ENCODE data around the gene DOK6. TPM values are rescaled to one million over a fixed set of nuclear protein-coding genes. Genes with fewer than 3 reads are reported as not detected.

Gene DOK6
- total RNA-seq, 1 donor from 2014 or later = 0.43 TPM

- Histone ChIP-seq H3K4me3 (no peak overlapping the region), H3F3A (ENCODE audit: low read depth) (no peaks in the 10 kb centered on the region), H3K79me2 (ENCODE audit: low read depth) (no peaks in the 10 kb centered on the region), H3K4me1 (no peaks in the 10 kb centered on the region), H3K4me2 (no peak overlapping the region), H3K27ac (no peak overlapping the region), H3K36me3 (no peaks in the 10 kb centered on the region), H4K20me1 (ENCODE audit: low read depth) (no peaks in the 10 kb centered on the region), H3K9me3 (ENCODE audit: low read depth) (no peaks in the 10 kb centered on the region), H2AFZ (replicated peaks) (no peak overlapping the region), H3K9ac (no peak overlapping the region), H3K27me3 (no peaks in the 10 kb centered on the region)
- TF ChIP-seq EZH2 (IDR thresholded peaks at IDR 0.05) (no peak), EZH2phosphoT487 (IDR thresholded peaks at IDR 0.05) (no peak)
- TF ChIP-seq, protein P1, sequence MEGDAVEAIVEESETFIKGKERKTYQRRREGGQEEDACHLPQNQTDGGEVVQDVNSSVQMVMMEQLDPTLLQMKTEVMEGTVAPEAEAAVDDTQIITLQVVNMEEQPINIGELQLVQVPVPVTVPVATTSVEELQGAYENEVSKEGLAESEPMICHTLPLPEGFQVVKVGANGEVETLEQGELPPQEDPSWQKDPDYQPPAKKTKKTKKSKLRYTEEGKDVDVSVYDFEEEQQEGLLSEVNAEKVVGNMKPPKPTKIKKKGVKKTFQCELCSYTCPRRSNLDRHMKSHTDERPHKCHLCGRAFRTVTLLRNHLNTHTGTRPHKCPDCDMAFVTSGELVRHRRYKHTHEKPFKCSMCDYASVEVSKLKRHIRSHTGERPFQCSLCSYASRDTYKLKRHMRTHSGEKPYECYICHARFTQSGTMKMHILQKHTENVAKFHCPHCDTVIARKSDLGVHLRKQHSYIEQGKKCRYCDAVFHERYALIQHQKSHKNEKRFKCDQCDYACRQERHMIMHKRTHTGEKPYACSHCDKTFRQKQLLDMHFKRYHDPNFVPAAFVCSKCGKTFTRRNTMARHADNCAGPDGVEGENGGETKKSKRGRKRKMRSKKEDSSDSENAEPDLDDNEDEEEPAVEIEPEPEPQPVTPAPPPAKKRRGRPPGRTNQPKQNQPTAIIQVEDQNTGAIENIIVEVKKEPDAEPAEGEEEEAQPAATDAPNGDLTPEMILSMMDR (IDR thresholded peaks at IDR 0.05) = no peak
- Mint-ChIP-seq H3K27ac (no peak overlapping the region), H3K4me1 (peaks cover 2% of the 10 kb centered on the region), H3K9me3 (peaks cover 6% of the 10 kb centered on the region), H3K27me3 (ENCODE audit: insufficient read depth, low read depth) (no peaks in the 10 kb centered on the region), H3K4me3 (no peak overlapping the region), H3K36me3 (peaks cover 3% of the 10 kb centered on the region)
- DNase-seq (ENCODE audit: low spot score) = no peak
Measured at GRCh38 chr18:69495338-69495737, 94.7 kb downstream of the DOK6 start.

GRCh38 chr18:69495841-69496533 lies 95.3 kb downstream of the DOK6 start:
- TF ChIP-seq EZH2 (IDR thresholded peaks at IDR 0.05) (no peak), EZH2phosphoT487 (IDR thresholded peaks at IDR 0.05) (no peak)
- TF ChIP-seq, protein P1 (IDR thresholded peaks at IDR 0.05) = no peak
- Histone ChIP-seq H3K4me1 (no peaks in the 10 kb centered on the region), H4K20me1 (ENCODE audit: low read depth) (no peaks in the 10 kb centered on the region), H3K27me3 (no peaks in the 10 kb centered on the region), H3K27ac (no peak overlapping the region), H3K9me3 (ENCODE audit: low read depth) (no peaks in the 10 kb centered on the region), H2AFZ (replicated peaks) (no peak overlapping the region), H3K79me2 (ENCODE audit: low read depth) (no peaks in the 10 kb centered on the region), H3K9ac (no peak overlapping the region), H3K36me3 (no peaks in the 10 kb centered on the region), H3K4me2 (no peak overlapping the region), H3K4me3 (no peak overlapping the region), H3F3A (ENCODE audit: low read depth) (no peaks in the 10 kb centered on the region)
- Mint-ChIP-seq H3K27me3 (ENCODE audit: insufficient read depth, low read depth) (no peaks in the 10 kb centered on the region), H3K4me3 (no peak overlapping the region), H3K4me1 (no peaks in the 10 kb centered on the region), H3K36me3 (peaks cover 3% of the 10 kb centered on the region), H3K27ac (no peak overlapping the region), H3K9me3 (peaks cover 6% of the 10 kb centered on the region)
- no peak for DNase-seq (ENCODE audit: low spot score)

- no peaks in the 10 kb centered on the region for H3K9me3 Mint-ChIP-seq
- Histone ChIP-seq H3K9ac (no peak overlapping the region), H3K36me3 (no peaks in the 10 kb centered on the region), H3K27me3 (no peaks in the 10 kb centered on the region), H3F3A (ENCODE audit: low read depth) (no peaks in the 10 kb centered on the region), H4K20me1 (ENCODE audit: low read depth) (no peaks in the 10 kb centered on the region), H2AFZ (replicated peaks) (no peak overlapping the region), H3K27ac (no peak overlapping the region), H3K4me1 (no peaks in the 10 kb centered on the region), H3K4me3 (no peak overlapping the region), H3K79me2 (ENCODE audit: low read depth) (no peaks in the 10 kb centered on the region), H3K9me3 (ENCODE audit: low read depth) (no peaks in the 10 kb centered on the region), H3K4me2 (no peak overlapping the region)
- H3K4me3 Mint-ChIP-seq = no peak overlapping the region
- H3K4me1 Mint-ChIP-seq = no peaks in the 10 kb centered on the region
- TF ChIP-seq EZH2 (IDR thresholded peaks at IDR 0.05) = no peak
- TF ChIP-seq, protein P1 (IDR thresholded peaks at IDR 0.05) = no peak
- no peak for TF ChIP-seq EZH2phosphoT487 (IDR thresholded peaks at IDR 0.05)
- no peak for DNase-seq (ENCODE audit: low spot score)
- no peaks in the 10 kb centered on the region for H3K27me3 Mint-ChIP-seq (ENCODE audit: insufficient read depth, low read depth)
- no peak overlapping the region for H3K27ac Mint-ChIP-seq
- no peaks in the 10 kb centered on the region for H3K36me3 Mint-ChIP-seq
Measured at GRCh38 chr18:69518989-69519388, 118.3 kb downstream of the DOK6 start.
